GM23338 (cell line): ENCODE measurements around the gene ARHGEF11. TPM values are rescaled to one million over a fixed set of nuclear protein-coding genes. Genes with fewer than 3 reads are reported as not detected.

ENCODE experiments used
- ATAC-seq: fragments of 200-7000 bp; cut with Tn5 transposase; 3 replicates; pipeline ENCODE4 v1.9.1; 2020
- DNase-seq: peaks from one replicate; pipeline ENCODE4 v3.0.0-alpha.2; 2015; ENCODE audit warnings: low spot score
- H2AFZ ChIP-seq: fragments of 200-600 bp; sonication (generic); 2 replicates; pipeline ENCODE4 v1.8.0; 2016; ENCODE audit warnings: antibody characterized with exemption, mild to moderate bottlenecking, moderate library complexity
- H3F3A ChIP-seq: fragments of 200-600 bp; sonication (generic); replicated peaks from 2 replicates; pipeline ENCODE4 v1.8.0; 2017; ENCODE audit warnings: antibody characterized with exemption, mixed run types, low read depth
- H3K27ac ChIP-seq: fragments of 200-600 bp; sonication (generic); 2 replicates; pipeline ENCODE4 v1.6.1; 2016; ENCODE audit warnings: low read depth
- H3K27me3 ChIP-seq: fragments of 200-600 bp; sonication (generic); 2 replicates; pipeline ENCODE4 v1.8.0; 2016; ENCODE audit warnings: mild to moderate bottlenecking, mixed run types, moderate library complexity; ENCODE audit not compliant: insufficient read depth
- H3K36me3 ChIP-seq: fragments of 200-600 bp; sonication (generic); 2 replicates; pipeline ENCODE4 v1.8.0; 2016; ENCODE audit warnings: mild to moderate bottlenecking; ENCODE audit not compliant: insufficient read depth
- H3K4me1 ChIP-seq: fragments of 200-600 bp; sonication (generic); 2 replicates; pipeline ENCODE4 v1.8.0; 2016; ENCODE audit warnings: mild to moderate bottlenecking, moderate library complexity; ENCODE audit not compliant: insufficient read depth
- H3K4me2 ChIP-seq: fragments of 200-600 bp; sonication (generic); 2 replicates; pipeline ENCODE4 v1.7.1; 2017; ENCODE audit warnings: mixed run types
- H3K4me3 ChIP-seq: fragments of 200-600 bp; sonication (generic); 2 replicates; pipeline ENCODE4 v1.6.1; 2016; ENCODE audit warnings: mixed run types
- H3K79me2 ChIP-seq: fragments of 200-600 bp; sonication (generic); replicated peaks from 2 replicates; pipeline ENCODE4 v1.8.0; 2017; ENCODE audit warnings: mild to moderate bottlenecking; ENCODE audit not compliant: insufficient read depth
- H3K9me2 ChIP-seq: fragments of 200-600 bp; sonication (generic); 2 replicates; pipeline ENCODE4 v1.8.0; 2017; ENCODE audit not compliant: insufficient read depth
- H4K20me1 ChIP-seq: fragments of 200-600 bp; sonication (generic); replicated peaks from 2 replicates; pipeline ENCODE4 v1.8.0; 2017; ENCODE audit warnings: mild to moderate bottlenecking; ENCODE audit not compliant: insufficient read depth
- H3K27ac Mint-ChIP-seq: 2 replicates; pipeline ENCODE4 v1.8.0; 2020; ENCODE audit warnings: inconsistent platforms, mild to moderate bottlenecking, moderate library complexity, mixed read lengths
- H3K27me3 Mint-ChIP-seq: 3 replicates; pipeline ENCODE4 v1.8.0; 2022; ENCODE audit warnings: low read depth, mild to moderate bottlenecking, moderate library complexity, mixed read lengths, inconsistent platforms; ENCODE audit not compliant: insufficient read depth, poor library complexity
- H3K36me3 Mint-ChIP-seq: 3 replicates; pipeline ENCODE4 v1.8.0; 2021; ENCODE audit warnings: low read depth, mild to moderate bottlenecking, inconsistent platforms, moderate library complexity, mixed read lengths
- H3K4me1 Mint-ChIP-seq: 3 replicates; pipeline ENCODE4 v1.8.0; 2020; ENCODE audit warnings: mild to moderate bottlenecking, inconsistent platforms, mixed read lengths
- H3K4me3 Mint-ChIP-seq: 3 replicates; pipeline ENCODE4 v1.8.0; 2021; ENCODE audit warnings: moderate library complexity, mild to moderate bottlenecking, inconsistent platforms, mixed read lengths
- H3K9me3 Mint-ChIP-seq: 3 replicates; pipeline ENCODE4 v1.8.0; 2020; ENCODE audit warnings: moderate library complexity, mild to moderate bottlenecking, inconsistent platforms, mixed read lengths
- ETS1 ChIP-seq: IDR thresholded peaks from 2 replicates; pipeline ENCODE4 v1.6.1; 2016; ENCODE audit warnings: antibody characterized with exemption
- EZH2 ChIP-seq: fragments of 200-600 bp; sonication (generic); IDR thresholded peaks from one replicate; pipeline ENCODE4 v1.8.0; 2017; ENCODE audit warnings: antibody characterized with exemption, mild to moderate bottlenecking, low read depth; ENCODE audit not compliant: unreplicated experiment
- EZH2phosphoT487 ChIP-seq: fragments of 200-600 bp; sonication (generic); IDR thresholded peaks from one replicate; pipeline ENCODE4 v1.8.1; 2018; ENCODE audit warnings: antibody characterized with exemption; ENCODE audit not compliant: unreplicated experiment
- JUNB ChIP-seq: IDR thresholded peaks from one replicate; pipeline ENCODE4 v1.6.1; 2016; ENCODE audit warnings: antibody characterized with exemption; ENCODE audit not compliant: unreplicated experiment
- STAT1 ChIP-seq: IDR thresholded peaks from one replicate; pipeline ENCODE4 v1.6.1; 2016; ENCODE audit warnings: antibody characterized with exemption; ENCODE audit not compliant: unreplicated experiment
- ZNF331 ChIP-seq: fragments of 250-450 bp; sonication (Bioruptor Pico); IDR thresholded peaks from 2 replicates; pipeline ENCODE4 v1.5.0; 2020; ENCODE audit warnings: low read depth, mild to moderate bottlenecking, moderate library complexity
- ZNF462 ChIP-seq: fragments of 250-450 bp; sonication (Bioruptor Pico); IDR thresholded peaks from 2 replicates; pipeline ENCODE4 v1.5.0; 2020; ENCODE audit warnings: mild to moderate bottlenecking, moderate library complexity
- polyA plus RNA-seq: library from polyadenylated mRNA; unstranded; fragments of >200 nt; fragmentation: Nextera tagmentation; extraction: Ambion mirVana; gene quantifications from 2 replicates; pipeline ENCODE4 v1.2.1, GENCODE V29; 2016
- total RNA-seq: library from RNA; depleted of rRNA; stranded (reverse); fragments of >200 nt; shearing (Covaris generic); gene quantifications from 2 replicates; pipeline ENCODE4 v1.2.3, GENCODE V29; 2014

The ARHGEF11 gene
- total and polyA plus RNA-seq, 2 experiments from 2014 or later = 12.3 to 33.7 TPM

- TF ChIP-seq ZNF462 (CRISPR knock-in tag) (no peak), STAT1 (no peak), JUNB (no peak), ETS1 (no peak), EZH2phosphoT487 (no peak)
Measured at GRCh38 chr1:157092831-157093230, 47.3 kb upstream of the ARHGEF11 start (continued).

DNA sequence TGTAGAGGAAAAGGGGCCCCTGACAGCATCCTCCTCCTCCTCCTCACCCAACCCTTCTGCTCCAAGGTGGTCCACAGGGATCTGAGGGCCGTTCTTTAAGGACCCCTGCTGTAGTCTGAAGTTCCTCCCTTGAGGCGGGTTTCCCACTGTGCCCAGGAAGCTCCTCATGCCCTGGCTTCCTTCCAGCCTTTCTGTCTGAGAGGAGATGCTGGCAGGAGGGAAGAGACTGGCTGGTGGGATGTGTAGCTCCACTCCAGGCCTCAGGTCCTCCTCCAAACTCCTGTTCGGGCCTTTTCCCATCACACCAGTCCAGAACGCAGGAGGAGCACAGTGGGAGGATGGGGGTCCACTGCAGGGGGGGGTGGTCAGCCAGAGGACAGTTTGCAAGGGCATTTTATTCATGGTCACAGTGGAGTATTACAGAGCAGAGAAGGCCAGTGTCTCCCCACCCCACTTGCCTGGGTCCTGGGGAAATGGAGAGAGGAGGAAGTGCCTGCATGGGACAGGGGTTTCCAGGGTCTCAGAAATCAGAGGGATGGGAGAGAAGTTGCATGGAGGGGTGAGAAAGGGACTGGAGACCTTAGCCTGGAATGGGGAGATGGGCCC lies 46.2 kb upstream of the ARHGEF11 start:
- H3K9me2 ChIP-seq = no peaks in the 10 kb centered on the region
- H2AFZ ChIP-seq = no peak overlapping the region
- H3K79me2 ChIP-seq = no peaks in the 10 kb centered on the region
- no peaks in the 10 kb centered on the region for H3K36me3 ChIP-seq
- no peak for DNase-seq
- H3K4me3 ChIP-seq = no peak overlapping the region
- Mint-ChIP-seq H3K36me3 (no peaks in the 10 kb centered on the region; the same call in 2 of the 3 replicates), H3K27me3 (peaks cover 17% of the 10 kb centered on the region), H3K9me3 (no peaks in the 10 kb centered on the region), H3K4me1 (peaks cover 17% of the 10 kb centered on the region), H3K27ac (no peak overlapping the region), H3K4me3 (no peak overlapping the region)
- H3K4me1 ChIP-seq = peaks cover 12% of the 10 kb centered on the region; the same call in 1 of the 2 replicates
- no peaks in the 10 kb centered on the region for H3F3A ChIP-seq
- ATAC-seq = no peak
- no peaks in the 10 kb centered on the region for H4K20me1 ChIP-seq
- H3K4me2 ChIP-seq = no peak overlapping the region
- no peaks in the 10 kb centered on the region for H3K27me3 ChIP-seq
- no peak overlapping the region for H3K27ac ChIP-seq
- no peak for TF ChIP-seq ETS1
- TF ChIP-seq ZNF331 = no peak
- no peak for TF ChIP-seq STAT1
- no peak for TF ChIP-seq EZH2
